Measurements from ENCODE around the gene CREB3L4.

CREB3L4 gene

GRCh38 chr1:153963850-153964331 lies 3.8 kb upstream of the CREB3L4 start:
- Histone ChIP-seq H3K4me2 (ENCODE audit: low read length) (peak overlapping the region; percentile 95), H3K27ac (ENCODE audit: low read length) (peak overlapping the region; percentile 77), H3K9me3 (ENCODE audit: insufficient read depth, low read length) (no peaks in the 10 kb centered on the region), H3K4me3 (ENCODE audit: low read length) (peak overlapping the region; percentile 92), H3K27me3 (ENCODE audit: low read depth, low read length) (no peaks in the 10 kb centered on the region), H3K79me2 (ENCODE audit: low read length) (peaks cover 56% of the 10 kb centered on the region), H3K9ac (ENCODE audit: low read length) (peak overlapping the region; percentile 99), H3K36me3 (replicated peaks; ENCODE audit: low read depth, low read length) (peaks cover 27% of the 10 kb centered on the region), H4K20me1 (ENCODE audit: insufficient read depth, low read length) (no peaks in the 10 kb centered on the region), H3K4me1 (ENCODE audit: low read length) (peaks cover 43% of the 10 kb centered on the region), H2AFZ (ENCODE audit: low read depth, low read length) (peak overlapping the region; percentile 45; the same call in 1 of the 2 replicates)
- TF ChIP-seq EZH2phosphoT487 (IDR thresholded peaks at IDR 0.05; ENCODE audit: low read depth): no peak
- TF ChIP-seq CTCF (IDR thresholded peaks at IDR 0.05; ENCODE audit: low read depth, low read length): no peak

DNA sequence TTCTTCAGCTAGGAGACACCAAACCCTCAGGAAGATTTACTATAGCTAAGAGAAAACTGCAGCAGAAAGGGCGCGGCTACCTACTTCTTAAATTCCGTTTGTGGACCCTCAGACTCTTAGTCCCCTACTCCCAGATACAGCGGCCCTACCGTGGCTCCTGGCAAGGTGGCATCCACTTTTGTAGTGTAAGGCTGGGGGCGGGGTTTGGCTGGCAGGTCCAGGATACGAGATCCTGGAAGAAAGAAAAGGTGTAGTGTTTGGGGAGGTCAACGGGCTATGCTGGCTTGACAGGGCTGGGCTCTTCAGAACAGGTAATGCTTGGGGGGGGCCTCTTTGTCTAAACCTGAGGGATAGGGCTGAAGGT lies 280 bp downstream of the CREB3L4 start:
- Histone ChIP-seq H3K4me2 (ENCODE audit: low read length) (peak overlapping the region; percentile 93), H4K20me1 (ENCODE audit: insufficient read depth, low read length) (no peaks in the 10 kb centered on the region), H3K27me3 (ENCODE audit: low read depth, low read length) (no peaks in the 10 kb centered on the region), H3K9me3 (ENCODE audit: insufficient read depth, low read length) (no peaks in the 10 kb centered on the region), H3K36me3 (replicated peaks; ENCODE audit: low read depth, low read length) (peaks cover 15% of the 10 kb centered on the region), H3K4me3 (ENCODE audit: low read length) (peak overlapping the region; percentile 83), H2AFZ (ENCODE audit: low read depth, low read length) (peak overlapping the region; percentile 81), H3K27ac (ENCODE audit: low read length) (peak overlapping the region; percentile 85), H3K4me1 (ENCODE audit: low read length) (peaks cover 36% of the 10 kb centered on the region), H3K9ac (ENCODE audit: low read length) (peak overlapping the region; percentile 88), H3K79me2 (ENCODE audit: low read length) (peaks cover 30% of the 10 kb centered on the region)
- TF ChIP-seq EZH2phosphoT487 (IDR thresholded peaks at IDR 0.05; ENCODE audit: low read depth) (no peak), CTCF (IDR thresholded peaks at IDR 0.05; ENCODE audit: low read depth, low read length) (no peak; the same call in none of the 2 replicates)

DNA sequence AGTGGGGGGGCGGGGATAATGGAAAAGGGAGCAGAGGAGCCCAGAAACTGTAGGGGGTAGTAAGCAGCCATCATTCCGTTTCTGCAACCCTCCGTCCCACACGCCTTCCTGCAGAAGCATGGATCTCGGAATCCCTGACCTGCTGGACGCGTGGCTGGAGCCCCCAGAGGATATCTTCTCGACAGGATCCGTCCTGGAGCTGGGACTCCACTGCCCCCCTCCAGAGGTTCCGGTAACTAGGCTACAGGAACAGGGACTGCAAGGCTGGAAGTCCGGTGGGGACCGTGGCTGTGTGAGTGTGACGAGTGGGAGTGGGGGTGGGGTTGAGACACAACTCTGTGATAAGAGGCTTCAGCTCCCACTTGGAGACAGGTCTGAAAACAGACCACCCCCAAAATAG lies 706 bp downstream of the CREB3L4 start:
- Histone ChIP-seq H3K9ac (ENCODE audit: low read length) (peak overlapping the region; percentile 88; the same call in 1 of the 2 replicates), H3K79me2 (ENCODE audit: low read length) (peaks cover 26% of the 10 kb centered on the region), H3K4me2 (ENCODE audit: low read length) (peak overlapping the region; percentile 93), H4K20me1 (ENCODE audit: insufficient read depth, low read length) (no peaks in the 10 kb centered on the region), H3K4me3 (ENCODE audit: low read length) (peak overlapping the region; percentile 83), H3K36me3 (replicated peaks; ENCODE audit: low read depth, low read length) (peaks cover 20% of the 10 kb centered on the region), H3K4me1 (ENCODE audit: low read length) (peaks cover 37% of the 10 kb centered on the region), H2AFZ (ENCODE audit: low read depth, low read length) (no peak overlapping the region), H3K27ac (ENCODE audit: low read length) (no peak overlapping the region), H3K27me3 (ENCODE audit: low read depth, low read length) (no peaks in the 10 kb centered on the region), H3K9me3 (ENCODE audit: insufficient read depth, low read length) (no peaks in the 10 kb centered on the region)
- TF ChIP-seq EZH2phosphoT487 (IDR thresholded peaks at IDR 0.05; ENCODE audit: low read depth) (no peak), CTCF (IDR thresholded peaks at IDR 0.05; ENCODE audit: low read depth, low read length) (no peak)

GRCh38 chr1:153968972-153969371 lies 1.3 kb downstream of the CREB3L4 start:
- Histone ChIP-seq H3K27ac (ENCODE audit: low read length) (no peak overlapping the region), H3K79me2 (ENCODE audit: low read length) (peaks cover 23% of the 10 kb centered on the region), H3K4me2 (ENCODE audit: low read length) (no peak overlapping the region), H3K4me3 (ENCODE audit: low read length) (no peak overlapping the region), H4K20me1 (ENCODE audit: insufficient read depth, low read length) (no peaks in the 10 kb centered on the region), H3K27me3 (ENCODE audit: low read depth, low read length) (no peaks in the 10 kb centered on the region), H2AFZ (ENCODE audit: low read depth, low read length) (no peak overlapping the region), H3K4me1 (ENCODE audit: low read length) (peaks cover 34% of the 10 kb centered on the region), H3K9me3 (ENCODE audit: insufficient read depth, low read length) (no peaks in the 10 kb centered on the region), H3K36me3 (replicated peaks; ENCODE audit: low read depth, low read length) (peaks cover 25% of the 10 kb centered on the region), H3K9ac (ENCODE audit: low read length) (no peak overlapping the region)
- TF ChIP-seq CTCF (IDR thresholded peaks at IDR 0.05; ENCODE audit: low read depth, low read length) (no peak), EZH2phosphoT487 (IDR thresholded peaks at IDR 0.05; ENCODE audit: low read depth) (no peak)

All from OCI-LY3 (cell line).